Measurements from ENCODE around the gene AQP2. TPM values are rescaled to one million over a fixed set of nuclear protein-coding genes. Genes with fewer than 3 reads are reported as not detected.
A peak's percentile ranks its signal among the peaks of the same experiment; 100 is the strongest.

The AQP2 gene
- total RNA-seq, 1 experiment from 2014 or later, result not detected

DNA sequence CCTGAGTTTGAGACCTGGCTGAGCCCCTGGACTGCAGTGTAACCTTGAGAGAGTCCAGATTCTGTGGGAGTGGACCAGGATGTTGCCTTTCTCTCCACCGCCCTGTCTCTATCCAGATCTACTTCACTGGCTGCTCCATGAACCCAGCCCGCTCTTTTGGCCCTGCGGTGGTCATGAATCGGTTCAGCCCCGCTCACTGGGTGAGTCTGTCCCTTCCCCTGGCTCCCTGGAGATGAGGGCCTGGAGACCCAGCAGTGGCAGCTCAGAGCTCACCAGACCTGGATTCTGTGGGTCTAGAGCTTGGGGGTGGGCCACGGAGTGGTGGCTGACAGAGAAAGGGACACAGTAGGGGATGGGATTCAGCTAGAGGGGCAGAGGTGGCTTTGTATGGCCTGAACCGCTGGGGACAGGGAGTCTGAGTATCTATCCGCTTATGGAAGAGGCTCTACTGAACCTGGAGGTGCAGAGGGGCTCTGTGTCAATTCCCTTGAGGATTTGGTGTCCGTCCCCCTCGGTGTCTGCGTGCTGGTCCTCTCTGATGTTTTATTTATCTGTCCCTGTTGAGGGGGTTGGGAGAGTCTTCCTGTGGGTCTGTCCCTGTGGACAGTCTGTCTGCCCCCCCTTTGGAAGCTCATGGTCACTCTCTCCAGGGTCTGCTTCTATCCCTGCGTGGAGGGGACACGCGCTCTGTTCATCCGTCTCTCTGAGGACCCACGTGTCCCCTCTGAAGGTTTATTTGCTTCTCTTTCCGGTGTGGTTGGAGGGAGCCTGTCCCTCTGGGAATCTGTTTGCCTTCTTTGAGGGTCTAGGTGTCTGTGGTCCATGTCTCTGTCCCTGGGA is 13.7 kb downstream of the AQP2 start:
- Histone ChIP-seq H3K27me3 (peaks cover 11% of the 10 kb centered on the region; the same call in 1 of the 2 replicates), H3K27ac (no peak overlapping the region), H3K4me1 (peaks cover 31% of the 10 kb centered on the region), H3K36me3 (no peaks in the 10 kb centered on the region), H3K4me3 (no peak overlapping the region), H3K9me3 (replicated peaks) (no peaks in the 10 kb centered on the region)
- DNase-seq, result no peak

DNA sequence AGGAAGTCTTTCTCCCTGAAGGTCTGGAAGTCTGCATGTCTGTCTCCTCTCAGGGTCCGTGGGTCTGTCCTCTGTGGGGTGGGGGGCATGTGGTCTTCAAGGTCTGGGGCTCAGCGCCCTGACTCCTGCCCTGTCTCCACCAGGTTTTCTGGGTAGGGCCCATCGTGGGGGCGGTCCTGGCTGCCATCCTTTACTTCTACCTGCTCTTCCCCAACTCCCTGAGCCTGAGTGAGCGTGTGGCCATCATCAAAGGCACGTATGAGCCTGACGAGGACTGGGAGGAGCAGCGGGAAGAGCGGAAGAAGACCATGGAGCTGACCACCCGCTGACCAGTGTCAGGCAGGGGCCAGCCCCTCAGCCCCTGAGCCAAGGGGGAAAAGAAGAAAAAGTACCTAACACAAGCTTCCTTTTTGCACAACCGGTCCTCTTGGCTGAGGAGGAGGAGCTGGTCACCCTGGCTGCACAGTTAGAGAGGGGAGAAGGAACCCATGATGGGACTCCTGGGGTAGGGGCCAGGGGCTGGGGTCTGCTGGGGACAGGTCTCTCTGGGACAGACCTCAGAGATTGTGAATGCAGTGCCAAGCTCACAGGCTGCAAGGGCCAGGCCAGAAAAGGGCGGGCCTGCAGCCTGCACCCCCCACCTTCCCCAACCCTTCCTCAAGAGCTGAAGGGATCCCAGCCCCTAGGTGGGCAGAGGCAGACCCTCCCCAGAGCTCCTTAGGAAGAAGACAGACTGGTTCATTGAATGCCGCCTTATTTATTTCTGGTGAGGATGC is 14.5 kb downstream of the AQP2 start:
- H3K27me3 ChIP-seq, result peaks cover 20% of the 10 kb centered on the region; the same call in 1 of the 2 replicates
- no peak overlapping the region for H3K27ac ChIP-seq
- H3K4me3 ChIP-seq, result no peak overlapping the region
- H3K9me3 ChIP-seq (replicated peaks), result no peaks in the 10 kb centered on the region
- peaks cover 23% of the 10 kb centered on the region for H3K4me1 ChIP-seq
- no peaks in the 10 kb centered on the region for H3K36me3 ChIP-seq
- DNase-seq, result no peak

DNA sequence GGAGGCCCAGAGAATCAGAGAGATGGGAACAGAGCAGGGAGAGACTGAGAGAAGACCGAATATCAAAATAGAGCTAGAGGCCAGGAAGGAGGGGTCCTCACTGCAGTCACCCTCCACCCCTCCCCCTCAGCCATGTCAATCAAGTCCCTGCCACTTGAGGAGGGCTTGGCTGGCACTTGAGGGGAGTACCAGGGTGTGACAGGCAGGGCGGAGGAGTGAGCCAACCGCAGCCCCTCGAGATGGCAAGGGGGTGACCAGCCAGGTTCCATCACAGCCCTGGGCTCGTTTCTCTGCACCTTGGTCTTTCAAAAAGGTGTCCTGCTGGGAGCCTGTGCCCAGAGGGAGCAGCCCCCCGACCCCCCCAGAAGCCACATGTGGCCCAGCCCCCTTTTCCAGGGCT is 15.3 kb downstream of the AQP2 start:
- peaks cover 15% of the 10 kb centered on the region for H3K4me1 ChIP-seq
- H3K9me3 ChIP-seq (replicated peaks), result no peaks in the 10 kb centered on the region
- no peaks in the 10 kb centered on the region for H3K36me3 ChIP-seq
- peaks cover 20% of the 10 kb centered on the region; the same call in 1 of the 2 replicates for H3K27me3 ChIP-seq
- H3K27ac ChIP-seq, result no peak overlapping the region
- no peak overlapping the region for H3K4me3 ChIP-seq
- no peak for DNase-seq

DNA sequence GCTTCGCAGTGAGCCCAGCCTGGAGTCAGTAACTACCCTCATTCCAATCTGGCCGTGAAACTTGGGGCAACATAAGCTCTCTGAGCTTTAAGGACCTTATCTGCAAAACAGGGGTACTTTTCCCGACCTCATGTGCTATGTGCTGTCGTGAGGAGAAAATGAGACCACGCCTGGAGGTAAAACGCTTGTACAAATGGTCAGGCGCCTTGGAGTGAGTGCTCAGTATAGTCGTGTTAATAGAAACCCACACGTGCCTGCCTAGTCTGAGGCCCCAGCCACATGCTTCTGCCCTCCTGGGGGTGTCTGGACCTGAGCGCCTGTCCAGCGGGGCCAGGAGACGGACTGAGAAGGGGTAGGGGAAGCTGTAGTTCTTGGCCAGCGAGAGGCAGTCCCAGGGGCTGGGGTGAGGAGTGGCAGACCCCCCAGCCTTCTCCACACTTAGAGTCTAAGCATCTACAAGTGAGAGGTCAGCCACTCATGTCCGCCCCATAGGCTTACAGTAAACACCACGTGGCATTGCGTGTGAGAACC is 16.0 kb downstream of the AQP2 start:
- Histone ChIP-seq H3K9me3 (replicated peaks) (no peaks in the 10 kb centered on the region), H3K36me3 (no peaks in the 10 kb centered on the region), H3K4me3 (no peak overlapping the region), H3K4me1 (peaks cover 14% of the 10 kb centered on the region), H3K27ac (no peak overlapping the region), H3K27me3 (peaks cover 20% of the 10 kb centered on the region; the same call in 1 of the 2 replicates)
- DNase-seq, result no peak

DNA sequence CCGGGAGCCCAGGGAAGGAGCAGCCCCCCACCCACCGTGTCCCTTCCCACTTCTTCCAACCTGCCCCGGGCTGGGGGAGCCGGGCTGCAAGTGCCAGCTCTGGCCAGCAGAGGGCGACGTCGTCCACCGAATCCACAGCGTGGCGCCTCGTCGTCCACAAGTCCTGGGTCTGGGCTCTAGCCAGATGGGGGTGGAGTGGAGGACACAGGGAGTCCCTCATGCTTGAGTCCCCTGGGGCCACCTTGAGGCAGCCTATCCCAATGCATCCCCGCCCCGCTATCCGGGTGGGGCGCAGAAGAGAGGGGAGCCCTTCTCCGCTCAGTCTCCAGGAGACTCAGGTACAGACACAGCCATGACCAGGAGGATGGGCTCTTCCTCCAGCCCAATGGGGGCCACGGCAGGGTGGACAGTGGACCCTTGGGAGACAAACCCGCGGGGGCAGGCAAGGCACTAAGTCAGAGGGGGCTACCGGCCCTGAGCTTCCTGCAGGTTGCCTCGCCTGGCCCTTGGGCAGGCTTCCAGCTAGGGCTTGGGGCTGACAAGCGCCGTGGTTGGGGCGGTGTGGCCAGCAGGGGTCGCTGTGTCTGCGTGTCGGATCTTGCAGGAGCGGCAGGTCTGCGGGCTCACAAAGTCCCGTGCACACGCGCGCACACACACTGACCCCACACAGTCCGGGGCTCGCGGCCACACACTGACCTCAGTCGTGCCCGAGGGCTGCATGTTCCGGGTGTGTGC is 16.7 kb downstream of the AQP2 start:
- H3K4me1 ChIP-seq, result peaks cover 14% of the 10 kb centered on the region
- H3K4me3 ChIP-seq, result peak overlapping the region; percentile 36
- H3K36me3 ChIP-seq, result no peaks in the 10 kb centered on the region
- DNase-seq, result peak; percentile 94 to 95
- H3K27me3 ChIP-seq, result peaks cover 20% of the 10 kb centered on the region; the same call in 1 of the 2 replicates
- no peaks in the 10 kb centered on the region for H3K9me3 ChIP-seq (replicated peaks)
- no peak overlapping the region for H3K27ac ChIP-seq

DNA sequence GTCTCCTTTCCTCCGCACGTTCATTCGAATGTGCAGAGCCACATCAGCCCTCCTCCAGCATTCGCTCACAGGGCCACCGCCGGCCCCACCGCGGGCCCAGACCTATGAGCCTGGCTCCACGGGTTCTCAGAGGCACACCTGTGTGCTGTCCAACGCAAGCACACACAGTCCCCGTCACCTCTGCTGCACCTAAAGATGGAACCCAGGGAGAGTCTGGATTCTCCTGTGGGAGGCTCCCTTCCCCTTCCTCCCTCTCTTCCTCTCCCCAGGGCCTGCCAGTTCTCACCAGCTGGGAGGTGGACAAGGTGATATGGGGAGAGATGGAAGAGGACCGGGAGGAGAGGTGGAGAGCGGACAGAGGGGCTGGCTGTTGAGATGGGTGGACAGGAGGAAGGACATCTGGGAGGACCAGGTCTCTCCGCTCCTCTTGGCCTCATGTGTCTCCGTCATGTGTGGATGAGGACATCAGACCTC is 17.3 kb downstream of the AQP2 start:
- peak overlapping the region; percentile 36; the same call in 1 of the 2 replicates for H3K4me3 ChIP-seq
- peaks cover 20% of the 10 kb centered on the region; the same call in 1 of the 2 replicates for H3K27me3 ChIP-seq
- H3K36me3 ChIP-seq, result no peaks in the 10 kb centered on the region

DNA sequence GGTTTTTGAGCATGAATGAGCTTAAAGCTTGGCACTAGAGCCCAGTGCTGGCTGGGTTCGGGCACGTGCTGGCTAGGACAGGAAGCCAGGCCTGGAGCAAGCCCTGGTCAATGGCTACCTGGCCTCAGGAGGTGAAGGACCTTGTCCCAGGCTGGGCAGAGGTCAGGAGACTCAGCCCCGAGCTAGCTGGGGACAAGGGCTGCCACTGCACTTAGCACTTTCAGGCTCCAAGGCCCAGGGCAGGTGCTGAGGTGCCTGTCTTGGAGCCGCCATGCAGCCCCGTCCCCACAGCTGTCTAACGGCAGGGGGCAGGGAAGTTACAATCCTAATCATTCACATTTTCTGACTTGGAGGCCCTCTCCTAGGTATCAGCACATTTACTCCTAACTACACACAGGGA is 17.9 kb downstream of the AQP2 start:
- no peak for DNase-seq
- no peaks in the 10 kb centered on the region for H3K9me3 ChIP-seq (replicated peaks)
- H3K4me1 ChIP-seq, result peaks cover 3% of the 10 kb centered on the region; the same call in 1 of the 2 replicates
- no peaks in the 10 kb centered on the region for H3K36me3 ChIP-seq
- H3K4me3 ChIP-seq, result no peak overlapping the region
- peaks cover 20% of the 10 kb centered on the region; the same call in 1 of the 2 replicates for H3K27me3 ChIP-seq
- H3K27ac ChIP-seq, result no peak overlapping the region

More for the DNA sequence above, 17.3 kb downstream of the AQP2 start:
- Histone ChIP-seq H3K9me3 (replicated peaks) (no peaks in the 10 kb centered on the region), H3K27ac (no peak overlapping the region), H3K4me1 (peaks cover 10% of the 10 kb centered on the region)
- no peak for DNase-seq

DNA sequence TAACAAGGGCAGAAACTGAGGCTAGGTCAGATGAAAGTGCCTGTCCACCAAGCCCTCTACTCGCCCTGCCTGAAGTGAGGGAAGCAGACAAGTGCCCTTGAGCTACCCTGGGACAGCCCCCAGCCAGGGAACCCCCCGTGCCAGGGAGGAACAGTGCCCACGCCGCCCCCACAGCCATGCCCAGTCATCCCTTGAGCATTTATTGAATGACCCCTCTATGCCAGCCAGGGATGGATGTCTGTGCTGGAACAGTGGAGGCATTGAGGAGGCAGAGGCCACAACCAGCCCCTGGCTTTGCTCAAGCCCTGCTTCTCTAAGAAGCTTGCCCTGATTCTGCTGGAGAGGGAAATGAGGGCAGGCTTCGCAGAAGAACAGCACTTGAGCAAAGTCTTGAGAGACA is 18.5 kb downstream of the AQP2 start:
- H3K4me1 ChIP-seq, result peaks cover 3% of the 10 kb centered on the region; the same call in 1 of the 2 replicates
- H3K4me3 ChIP-seq, result no peak overlapping the region
- no peaks in the 10 kb centered on the region for H3K9me3 ChIP-seq (replicated peaks)
- no peak overlapping the region for H3K27ac ChIP-seq
- no peaks in the 10 kb centered on the region for H3K36me3 ChIP-seq
- DNase-seq, result no peak
- peaks cover 20% of the 10 kb centered on the region; the same call in 1 of the 2 replicates for H3K27me3 ChIP-seq

DNA sequence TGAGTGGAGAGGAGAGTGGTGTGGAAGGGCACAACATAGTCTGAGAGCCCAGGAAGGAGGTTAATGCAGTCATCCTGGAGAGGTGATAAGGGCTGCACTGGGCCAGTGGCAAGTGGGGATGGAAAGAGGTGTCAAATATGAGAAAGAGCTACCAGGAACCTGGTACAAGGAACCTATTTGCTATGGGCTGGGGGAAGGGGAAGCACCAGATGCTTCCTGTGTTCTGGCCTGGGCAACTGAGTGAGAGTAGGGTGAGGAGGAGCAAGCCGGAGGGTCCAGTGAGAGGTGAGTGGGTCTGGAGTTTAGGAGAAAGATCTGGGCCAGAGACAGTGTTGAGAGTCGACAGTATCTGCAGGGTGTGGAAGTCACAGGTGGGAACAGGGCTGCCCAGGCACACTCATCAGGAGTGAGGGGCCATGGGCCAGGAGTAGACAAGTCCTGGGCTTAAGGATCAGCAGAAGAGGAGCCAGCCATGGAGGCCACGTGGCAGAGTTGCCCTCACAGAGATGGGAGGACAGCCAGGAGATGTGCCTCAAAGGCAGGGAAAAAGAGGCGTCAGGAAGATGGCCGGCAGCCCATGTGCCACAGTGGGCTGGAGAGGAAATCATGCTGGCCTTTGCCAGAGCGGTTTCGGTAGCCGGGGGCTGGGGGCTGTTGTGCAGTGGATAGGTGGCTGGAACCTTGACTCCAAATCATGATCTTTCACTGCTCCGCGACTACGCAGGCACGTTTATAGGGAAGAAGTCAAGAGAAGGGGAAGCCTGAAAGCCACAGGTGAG is 19.3 kb downstream of the AQP2 start:
- no peaks in the 10 kb centered on the region for H3K36me3 ChIP-seq
- H3K4me1 ChIP-seq, result peaks cover 3% of the 10 kb centered on the region; the same call in 1 of the 2 replicates
- H3K27ac ChIP-seq, result no peak overlapping the region
- peaks cover 20% of the 10 kb centered on the region; the same call in 1 of the 2 replicates for H3K27me3 ChIP-seq
- H3K9me3 ChIP-seq (replicated peaks), result no peaks in the 10 kb centered on the region
- no peak for DNase-seq
- H3K4me3 ChIP-seq, result no peak overlapping the region

DNA sequence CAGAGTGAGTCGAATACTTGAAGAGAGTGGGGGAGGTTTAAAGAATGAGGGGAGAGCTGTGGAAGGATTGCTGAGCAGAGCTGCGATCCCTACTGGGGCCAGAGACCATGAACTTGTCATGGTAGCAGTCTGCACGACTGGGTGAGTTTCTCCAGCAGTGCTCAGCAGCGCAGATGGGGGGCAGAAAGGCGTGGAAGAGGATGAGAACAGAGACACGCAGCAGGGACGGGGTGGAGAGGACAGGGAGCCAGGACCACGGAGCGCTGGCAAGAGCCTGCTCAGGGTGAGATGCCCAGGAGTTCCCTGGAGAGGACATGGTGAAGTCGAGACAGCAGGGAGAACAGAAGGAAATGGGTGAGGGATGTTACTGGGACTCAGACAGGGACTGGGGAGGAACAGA is 20.1 kb downstream of the AQP2 start:
- H3K4me3 ChIP-seq, result no peak overlapping the region

DNA sequence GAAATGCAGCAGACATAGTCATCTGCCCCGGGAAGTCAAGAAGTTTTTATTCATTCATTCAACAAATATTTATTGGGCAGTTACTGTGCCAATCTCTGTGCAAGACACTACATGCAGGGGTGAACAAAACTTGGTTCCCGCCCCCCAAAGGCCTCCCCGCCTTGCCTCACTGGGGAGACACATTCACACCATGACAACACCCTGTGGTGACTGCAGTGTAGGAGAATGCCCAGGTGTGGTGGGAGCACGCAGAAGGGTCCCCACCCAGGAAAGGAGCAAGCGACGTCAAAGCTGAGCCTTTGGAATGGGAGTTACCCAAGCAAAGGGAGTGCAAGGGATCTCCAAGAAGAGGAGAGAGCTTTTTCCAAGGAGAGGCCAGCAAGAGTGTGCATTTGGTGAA is 20.6 kb downstream of the AQP2 start:
- H3K9me3 ChIP-seq (replicated peaks), result no peaks in the 10 kb centered on the region
- peaks cover 3% of the 10 kb centered on the region; the same call in 1 of the 2 replicates for H3K4me1 ChIP-seq
- DNase-seq, result no peak
- H3K4me3 ChIP-seq, result no peak overlapping the region
- no peak overlapping the region for H3K27ac ChIP-seq
- peaks cover 20% of the 10 kb centered on the region; the same call in 1 of the 2 replicates for H3K27me3 ChIP-seq
- H3K36me3 ChIP-seq, result no peaks in the 10 kb centered on the region

More for the DNA sequence above, 20.1 kb downstream of the AQP2 start:
- Histone ChIP-seq H3K27me3 (peaks cover 20% of the 10 kb centered on the region; the same call in 1 of the 2 replicates), H3K36me3 (no peaks in the 10 kb centered on the region), H3K4me1 (peaks cover 3% of the 10 kb centered on the region; the same call in 1 of the 2 replicates), H3K27ac (no peak overlapping the region), H3K9me3 (replicated peaks) (no peaks in the 10 kb centered on the region)
- DNase-seq, result no peak

DNA sequence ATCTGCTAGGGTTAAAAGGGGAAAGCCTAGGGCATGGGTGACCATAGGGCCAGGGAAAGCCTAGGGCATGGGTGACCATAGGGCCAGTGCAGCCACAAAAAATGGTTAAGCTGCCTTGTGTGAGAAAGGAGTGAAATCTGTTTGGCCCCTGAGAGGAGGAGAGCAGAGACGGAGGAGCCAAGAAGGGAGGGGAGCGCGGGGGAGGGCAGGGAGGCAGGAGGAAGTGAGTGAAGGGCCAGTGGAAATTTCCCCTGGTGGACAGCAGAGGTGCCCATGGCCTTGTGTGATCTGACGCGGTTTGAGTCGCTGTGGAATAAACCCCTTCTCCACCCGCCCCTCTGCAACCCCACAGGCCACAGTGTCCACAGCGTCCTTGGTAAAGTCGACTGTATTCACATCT is 21.6 kb downstream of the AQP2 start:
- H3K4me3 ChIP-seq, result no peak overlapping the region
- H3K27ac ChIP-seq, result no peak overlapping the region
- H3K4me1 ChIP-seq, result no peaks in the 10 kb centered on the region; the same call in 1 of the 2 replicates
- no peaks in the 10 kb centered on the region for H3K36me3 ChIP-seq
- H3K9me3 ChIP-seq (replicated peaks), result no peaks in the 10 kb centered on the region
- no peak for DNase-seq
- peaks cover 20% of the 10 kb centered on the region; the same call in 1 of the 2 replicates for H3K27me3 ChIP-seq

DNA sequence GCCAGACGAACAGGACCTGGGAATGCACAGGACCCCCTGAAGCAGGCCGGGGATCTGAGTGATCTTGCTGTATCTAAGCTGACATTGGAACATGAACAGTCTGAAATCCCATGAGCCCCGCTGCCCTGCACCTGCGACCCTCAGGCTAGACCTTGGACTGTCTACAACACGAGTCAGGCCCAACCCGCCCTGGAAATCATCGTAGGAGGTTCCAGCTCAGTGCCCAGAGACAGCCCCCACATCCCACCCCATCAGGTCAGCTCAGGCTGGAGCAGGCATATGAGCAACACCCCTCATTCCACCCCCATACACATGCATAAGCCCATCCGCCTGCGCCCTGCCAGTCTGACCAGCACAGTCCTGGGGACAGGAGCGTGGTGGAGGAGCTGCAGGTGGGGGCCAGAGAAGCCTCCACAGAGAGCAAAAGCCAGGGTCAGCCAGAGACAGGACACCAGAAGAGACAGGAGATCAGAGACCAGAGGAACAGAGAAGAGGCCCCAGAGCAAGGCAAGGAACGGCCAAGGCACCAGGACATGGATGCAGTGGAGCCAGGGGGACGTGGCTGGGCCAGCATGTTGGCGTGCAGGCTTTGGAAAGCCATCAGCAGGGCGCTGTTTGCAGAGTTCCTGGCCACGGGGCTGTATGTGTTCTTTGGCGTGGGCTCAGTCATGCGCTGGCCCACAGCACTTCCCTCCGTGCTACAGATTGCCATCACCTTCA is 22.3 kb downstream of the AQP2 start, which contains the start of gene AQP6:
TSS of gene AQP6 (plus strand) at position 307 of the 720 bp plus-strand sequence. CDS start at position 534, 227 bp downstream.
- H3K36me3 ChIP-seq, result no peaks in the 10 kb centered on the region
- peaks cover 19% of the 10 kb centered on the region; the same call in 1 of the 2 replicates for H3K27me3 ChIP-seq
- H3K9me3 ChIP-seq (replicated peaks), result no peaks in the 10 kb centered on the region
- no peaks in the 10 kb centered on the region; the same call in 1 of the 2 replicates for H3K4me1 ChIP-seq
- H3K27ac ChIP-seq, result no peak within 1 kb of the TSS
- no peak within 1 kb of the TSS for H3K4me3 ChIP-seq
- no peak for DNase-seq

Measured in SJCRH30 (cell line).